HG03460 (cell line): ENCODE data around the gene FZR1.
A peak's percentile ranks its signal among the peaks of the same experiment; 100 is the strongest.
"Not testable (repeated sequence)": the region's sequence is repeated elsewhere in the genome, so short reads cannot be mapped to it uniquely, and the experiment has no call there.

ENCODE experiments used
- ATAC-seq: cut with Tn5 transposase; IDR thresholded peaks from one replicate; pipeline ENCODE4 v1.9.1; 2021; ENCODE audit not compliant: unreplicated experiment

Gene FZR1

GRCh38 chr19:3494559-3494958, 11.6 kb upstream of the FZR1 start:
- no peak for ATAC-seq

- no peak for ATAC-seq
Measured at GRCh38 chr19:3496392-3497273, 9.5 kb upstream of the FZR1 start.

- ATAC-seq = no peak
Measured at GRCh38 chr19:3497757-3498520, 8.2 kb upstream of the FZR1 start.

GRCh38 chr19:3499738-3500428, 6.2 kb upstream of the FZR1 start:
- ATAC-seq = no peak

- peak; percentile 77 for ATAC-seq
Measured at GRCh38 chr19:3500429-3501101, 5.5 kb upstream of the FZR1 start, which contains the start of gene DOHH. Gene DOHH (minus strand): TSS chr19:3500674. CDS start chr19:3496814, 3,860 bp downstream.

- no peak for ATAC-seq
Measured at GRCh38 chr19:3501780-3502179, 4.3 kb upstream of the FZR1 start.

GRCh38 chr19:3503036-3503572, 3.0 kb upstream of the FZR1 start:
- no peak for ATAC-seq

- ATAC-seq = no peak
Measured at GRCh38 chr19:3504735-3505134, 1.4 kb upstream of the FZR1 start.

GRCh38 chr19:3506384-3507340, 551 bp downstream of the FZR1 start:
- peak; percentile 16 for ATAC-seq

GRCh38 chr19:3507371-3508120, 1.4 kb downstream of the FZR1 start:
- no peak for ATAC-seq

GRCh38 chr19:3508121-3508661, 2.1 kb downstream of the FZR1 start:
- ATAC-seq = not testable (repeated sequence)

- no peak for ATAC-seq
Measured at GRCh38 chr19:3508771-3509535, 2.8 kb downstream of the FZR1 start.

GRCh38 chr19:3509566-3509989, 3.5 kb downstream of the FZR1 start:
- ATAC-seq = no peak

GRCh38 chr19:3510727-3511126, 4.6 kb downstream of the FZR1 start:
- ATAC-seq = no peak

GRCh38 chr19:3511506-3512251, 5.6 kb downstream of the FZR1 start:
- ATAC-seq = no peak

- ATAC-seq = no peak
Measured at GRCh38 chr19:3512562-3513228, 6.6 kb downstream of the FZR1 start.
